Activated T-cell treated with anti-CD3 and anti-CD28 coated beads, Interleukin-2, amount 50 U/mL, for 72 hours (primary cell): ENCODE results near the gene FKBP9. TPM values are rescaled to one million over a fixed set of nuclear protein-coding genes. Genes with fewer than 3 reads are reported as not detected.
"Not testable (repeated sequence)": the region's sequence is repeated elsewhere in the genome, so short reads cannot be mapped to it uniquely, and the experiment has no call there.

Source experiments
- ATAC-seq, 2 donors: fragments of 150-1000 bp; cut with Tn5 transposase; replicated peaks in 1 of 2; 2 replicates each; pipeline ENCODE4 v1.10.0; 2021; ENCODE audit warnings: moderate library complexity in 2 of 2, mild to moderate bottlenecking in 1 of 2
- DNase-seq, 2 donors: peaks; one replicate each; pipeline ENCODE4 v3.0.0; 2021 to 2022; ENCODE audit warnings: mixed read lengths in 1 of 2
- H3K27ac Mint-ChIP-seq: one replicate; pipeline ENCODE4 v1.8.0; 2022; ENCODE audit warnings: mild to moderate bottlenecking, moderate library complexity, mixed read lengths
- H3K27me3 Mint-ChIP-seq: one replicate; pipeline ENCODE4 v1.8.0; 2022; ENCODE audit warnings: low read depth, mixed read lengths
- H3K36me3 Mint-ChIP-seq, 2 donors: one replicate each; pipeline ENCODE4 v1.8.0; 2022; ENCODE audit warnings: mixed read lengths in 2 of 2, mild to moderate bottlenecking in 1 of 2; ENCODE audit not compliant: insufficient read depth in 2 of 2
- H3K4me1 Mint-ChIP-seq: one replicate; pipeline ENCODE4 v1.8.0; 2022; ENCODE audit warnings: low read depth, mixed read lengths
- H3K4me3 Mint-ChIP-seq, 2 donors: one replicate each; pipeline ENCODE4 v1.8.0; 2022; ENCODE audit warnings: mild to moderate bottlenecking in 2 of 2, mixed read lengths in 2 of 2, moderate library complexity in 2 of 2
- H3K9me3 Mint-ChIP-seq, 2 donors: one replicate each; pipeline ENCODE4 v1.8.0; 2022; ENCODE audit warnings: mixed read lengths in 2 of 2
- total RNA-seq, 2 donors: library from RNA; stranded (reverse); gene quantifications; one replicate each; pipeline ENCODE4 v1.2.3, GENCODE V29; 2022

FKBP9 gene
- total RNA-seq, 2 donors from 2014 or later = 0.84 to 1.7 TPM

GRCh38 chr7:32966489-32967267 is 9.4 kb downstream of the FKBP9 start:
- peaks cover 11% of the 10 kb centered on the region for H3K27me3 Mint-ChIP-seq
- ATAC-seq = not testable (repeated sequence)

GRCh38 chr7:32967268-32967582 is 10.0 kb downstream of the FKBP9 start:
- H3K9me3 Mint-ChIP-seq, DNase-seq, H3K4me3 Mint-ChIP-seq, H3K27ac Mint-ChIP-seq, H3K36me3 Mint-ChIP-seq, H3K4me1 Mint-ChIP-seq, ATAC-seq: not testable (repeated sequence)
- peaks cover 11% of the 10 kb centered on the region for H3K27me3 Mint-ChIP-seq

More at GRCh38 chr7:32966489-32967267, 9.4 kb downstream of the FKBP9 start:
- H3K27ac Mint-ChIP-seq, H3K36me3 Mint-ChIP-seq, H3K9me3 Mint-ChIP-seq, H3K4me3 Mint-ChIP-seq, DNase-seq, H3K4me1 Mint-ChIP-seq: not testable (repeated sequence)

GRCh38 chr7:32971967-32972366 is 14.7 kb downstream of the FKBP9 start:
- not testable (repeated sequence) for H3K9me3 Mint-ChIP-seq, H3K36me3 Mint-ChIP-seq, H3K27ac Mint-ChIP-seq, H3K4me3 Mint-ChIP-seq, DNase-seq, H3K4me1 Mint-ChIP-seq, ATAC-seq
- peaks cover 17% of the 10 kb centered on the region for H3K27me3 Mint-ChIP-seq

- not testable (repeated sequence) for H3K36me3 Mint-ChIP-seq, DNase-seq, H3K9me3 Mint-ChIP-seq, ATAC-seq, H3K4me1 Mint-ChIP-seq, H3K4me3 Mint-ChIP-seq, H3K27ac Mint-ChIP-seq
- H3K27me3 Mint-ChIP-seq = peaks cover 11% of the 10 kb centered on the region
Measured at GRCh38 chr7:32977159-32977558, 19.9 kb downstream of the FKBP9 start.

- not testable (repeated sequence) for DNase-seq, H3K36me3 Mint-ChIP-seq, H3K27ac Mint-ChIP-seq, H3K4me1 Mint-ChIP-seq, H3K4me3 Mint-ChIP-seq, H3K9me3 Mint-ChIP-seq, ATAC-seq
- H3K27me3 Mint-ChIP-seq = peaks cover 11% of the 10 kb centered on the region
Measured at GRCh38 chr7:32979246-32979645, 22.0 kb downstream of the FKBP9 start.

GRCh38 chr7:32979902-32980301 is 22.7 kb downstream of the FKBP9 start:
- not testable (repeated sequence) for DNase-seq, ATAC-seq, H3K27ac Mint-ChIP-seq, H3K36me3 Mint-ChIP-seq, H3K9me3 Mint-ChIP-seq, H3K4me1 Mint-ChIP-seq, H3K4me3 Mint-ChIP-seq
- peaks cover 11% of the 10 kb centered on the region for H3K27me3 Mint-ChIP-seq

- peak overlapping the region in 1 of 2 donors; percentile 57 for H3K4me3 Mint-ChIP-seq
- H3K27me3 Mint-ChIP-seq, H3K36me3 Mint-ChIP-seq, H3K4me1 Mint-ChIP-seq, H3K9me3 Mint-ChIP-seq, H3K27ac Mint-ChIP-seq, DNase-seq: not testable (repeated sequence)
- peak; percentile 63 to 64 for ATAC-seq
Measured at GRCh38 chr7:32988148-32988547, 30.9 kb downstream of the FKBP9 start.

GRCh38 chr7:32991068-32991585 is 33.9 kb downstream of the FKBP9 start:
- not testable (repeated sequence) for H3K9me3 Mint-ChIP-seq, DNase-seq, H3K4me1 Mint-ChIP-seq, H3K4me3 Mint-ChIP-seq, H3K36me3 Mint-ChIP-seq, ATAC-seq, H3K27ac Mint-ChIP-seq
- H3K27me3 Mint-ChIP-seq = peaks cover 17% of the 10 kb centered on the region

- not testable (repeated sequence) for H3K27ac Mint-ChIP-seq, DNase-seq, H3K9me3 Mint-ChIP-seq, H3K36me3 Mint-ChIP-seq, H3K4me1 Mint-ChIP-seq
- ATAC-seq = peak; percentile 30 to 37
- Mint-ChIP-seq H3K4me3 (peak overlapping the region in 1 of 2 donors; percentile 20), H3K27me3 (peaks cover 17% of the 10 kb centered on the region)
Measured at GRCh38 chr7:32991975-32992700, 34.9 kb downstream of the FKBP9 start.

- Mint-ChIP-seq H3K27me3 (peaks cover 17% of the 10 kb centered on the region), H3K4me3 (peak overlapping the region in 1 of 2 donors; percentile 20)
- not testable (repeated sequence) for H3K36me3 Mint-ChIP-seq, H3K4me1 Mint-ChIP-seq, DNase-seq, H3K9me3 Mint-ChIP-seq, H3K27ac Mint-ChIP-seq
- ATAC-seq = peak; percentile 62 to 68
Measured at GRCh38 chr7:32992750-32993149, 35.5 kb downstream of the FKBP9 start.

GRCh38 chr7:32997956-32998355 is 40.7 kb downstream of the FKBP9 start:
- not testable (repeated sequence) for H3K9me3 Mint-ChIP-seq, H3K36me3 Mint-ChIP-seq, H3K27ac Mint-ChIP-seq, DNase-seq, H3K4me3 Mint-ChIP-seq
- peaks cover 24% of the 10 kb centered on the region for H3K27me3 Mint-ChIP-seq
- ATAC-seq = peak in 1 of 2 donors; percentile 11
- peaks cover 13% of the 10 kb centered on the region for H3K4me1 Mint-ChIP-seq

- Mint-ChIP-seq H3K27me3 (peaks cover 24% of the 10 kb centered on the region), H3K4me3 (peak overlapping the region; percentile 40 to 45), H3K4me1 (peaks cover 13% of the 10 kb centered on the region)
- peak; percentile 49 to 54 for ATAC-seq
- not testable (repeated sequence) for H3K27ac Mint-ChIP-seq, H3K9me3 Mint-ChIP-seq, H3K36me3 Mint-ChIP-seq, DNase-seq
Measured at GRCh38 chr7:32998361-32999171, 41.3 kb downstream of the FKBP9 start.

- H3K9me3 Mint-ChIP-seq, H3K4me3 Mint-ChIP-seq, H3K27ac Mint-ChIP-seq, H3K36me3 Mint-ChIP-seq, ATAC-seq, DNase-seq: not testable (repeated sequence)
- Mint-ChIP-seq H3K27me3 (peaks cover 18% of the 10 kb centered on the region), H3K4me1 (peaks cover 13% of the 10 kb centered on the region)
Measured at GRCh38 chr7:32999380-32999779, 42.1 kb downstream of the FKBP9 start.
